ENCODE measurements around the gene FBXO41.

The FBXO41 gene

GRCh38 chr2:73284296-73285158 lies at the start of gene FBXO41:
TSS of gene FBXO41 (minus strand) at chr2:73284478. CDS start at chr2:73269630, 14,848 bp downstream.
- no peak for DNase-seq

- DNase-seq, result no peak
Measured at GRCh38 chr2:73334045-73334444, 49.8 kb upstream of the FBXO41 start.

GRCh38 chr2:73333564-73333963 lies 49.3 kb upstream of the FBXO41 start:
- DNase-seq, result peak; percentile 67

GRCh38 chr2:73324126-73324725 lies 39.9 kb upstream of the FBXO41 start:
- no peak for DNase-seq

GRCh38 chr2:73323551-73323950 lies 39.3 kb upstream of the FBXO41 start:
- DNase-seq, result no peak

- no peak for DNase-seq
Measured at GRCh38 chr2:73314441-73314840, 30.2 kb upstream of the FBXO41 start.

GRCh38 chr2:73307720-73308119 lies 23.4 kb upstream of the FBXO41 start:
- DNase-seq, result no peak

GRCh38 chr2:73301636-73302035 lies 17.4 kb upstream of the FBXO41 start:
- DNase-seq, result no peak

GRCh38 chr2:73300926-73301325 lies 16.6 kb upstream of the FBXO41 start:
- no peak for DNase-seq

- no peak for DNase-seq
Measured at GRCh38 chr2:73297586-73297985, 13.3 kb upstream of the FBXO41 start.

GRCh38 chr2:73297151-73297559 lies 12.9 kb upstream of the FBXO41 start:
- DNase-seq, result no peak

GRCh38 chr2:73295751-73296400 lies 11.6 kb upstream of the FBXO41 start:
- no peak for DNase-seq

- DNase-seq, result no peak
Measured at GRCh38 chr2:73294239-73294638, 10.0 kb upstream of the FBXO41 start.

GRCh38 chr2:73293534-73294171 lies 9.4 kb upstream of the FBXO41 start, which contains the start of gene EGR4:
TSS of gene EGR4 (minus strand) at chr2:73293548. CDS start at chr2:73293317, 231 bp downstream.
- peak; percentile 78 for DNase-seq

GRCh38 chr2:73292906-73293533 lies 8.7 kb upstream of the FBXO41 start:
- no peak for DNase-seq

- no peak for DNase-seq
Measured at GRCh38 chr2:73292316-73292905, 8.1 kb upstream of the FBXO41 start.

- no peak for DNase-seq
Measured at GRCh38 chr2:73291461-73292315, 7.4 kb upstream of the FBXO41 start.

GRCh38 chr2:73291093-73291460 lies 6.8 kb upstream of the FBXO41 start:
- DNase-seq, result no peak

- DNase-seq, result peak; percentile 28
Measured at GRCh38 chr2:73290049-73290839, 6.0 kb upstream of the FBXO41 start.

- DNase-seq, result no peak
Measured at GRCh38 chr2:73289304-73289703, 5.0 kb upstream of the FBXO41 start.
